ENCODE results near the gene BACE2.

- TF ChIP-seq ARNT (IDR thresholded peaks at IDR 0.05) (no peak), SP1 (IDR thresholded peaks at IDR 0.05) (no peak), ELF4 (IDR thresholded peaks at IDR 0.05) (no peak)
These were observed 39.0 kb upstream of the BACE2 start for GRCh38 chr21:41128981-41129380.
